Adipocyte (in vitro differentiated cells): ENCODE data around the gene BABAM2.

Source experiments
- DNase-seq: peaks from one replicate; pipeline ENCODE4 v3.0.0-alpha.2; 2015; ENCODE audit warnings: low read depth
- H3K27me3 ChIP-seq: replicated peaks from 2 replicates; pipeline ENCODE4 v1.7.0; 2013; ENCODE audit warnings: mild to moderate bottlenecking, low read length, moderate library complexity; ENCODE audit not compliant: control insufficient read depth, insufficient read depth
- H3K36me3 ChIP-seq: 2 replicates; pipeline ENCODE4 v1.7.0; 2013; ENCODE audit warnings: low read length, mild to moderate bottlenecking, moderate library complexity; ENCODE audit not compliant: control insufficient read depth, insufficient read depth, severe bottlenecking
- H3K4me1 ChIP-seq: 2 replicates; pipeline ENCODE4 v1.7.0; 2013; ENCODE audit warnings: mild to moderate bottlenecking, low read length, moderate library complexity; ENCODE audit not compliant: control insufficient read depth, insufficient read depth
- H3K4me3 ChIP-seq: 2 replicates; pipeline ENCODE4 v1.7.0; 2013; ENCODE audit warnings: mild to moderate bottlenecking, low read length, moderate library complexity
- H3K9ac ChIP-seq: 2 replicates; pipeline ENCODE4 v1.7.0; 2013; ENCODE audit warnings: mild to moderate bottlenecking, low read length, moderate library complexity
- H3K9me3 ChIP-seq: 2 replicates; pipeline ENCODE4 v1.7.0; 2013; ENCODE audit warnings: mild to moderate bottlenecking, low read length, moderate library complexity; ENCODE audit not compliant: control insufficient read depth

BABAM2 gene

DNA sequence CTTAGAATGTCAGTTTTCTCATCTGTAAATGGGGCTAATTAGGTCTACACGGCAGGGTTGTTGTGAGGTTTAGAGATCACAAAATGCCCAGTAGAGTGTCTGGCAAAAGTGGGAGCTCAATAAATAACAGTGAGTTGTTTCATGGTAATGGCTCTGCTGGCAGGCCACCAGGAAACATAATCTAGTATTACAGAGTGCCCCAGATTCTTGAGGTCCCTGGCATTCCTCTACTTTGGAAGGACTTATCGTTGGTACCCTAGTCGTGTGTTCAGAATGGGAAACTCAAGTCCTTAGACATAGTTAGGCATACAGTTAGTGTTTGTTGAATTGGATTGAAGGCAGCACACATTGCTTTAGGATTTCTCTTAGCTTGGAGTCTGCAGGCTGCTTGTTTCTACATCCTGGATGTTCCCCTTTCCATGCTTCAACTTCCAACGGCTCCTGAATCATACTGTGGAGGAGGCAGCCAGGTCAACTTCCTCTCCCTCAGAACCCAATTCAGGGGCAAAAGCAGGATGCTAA, 340.6 kb downstream of the BABAM2 start:
- H3K4me3 ChIP-seq: no peak overlapping the region
- peak; percentile 49 for DNase-seq
- peaks cover 27% of the 10 kb centered on the region for H3K4me1 ChIP-seq
- H3K9ac ChIP-seq: no peak overlapping the region
- no peaks in the 10 kb centered on the region for H3K9me3 ChIP-seq
- H3K27me3 ChIP-seq: no peaks in the 10 kb centered on the region
- no peaks in the 10 kb centered on the region for H3K36me3 ChIP-seq

DNA sequence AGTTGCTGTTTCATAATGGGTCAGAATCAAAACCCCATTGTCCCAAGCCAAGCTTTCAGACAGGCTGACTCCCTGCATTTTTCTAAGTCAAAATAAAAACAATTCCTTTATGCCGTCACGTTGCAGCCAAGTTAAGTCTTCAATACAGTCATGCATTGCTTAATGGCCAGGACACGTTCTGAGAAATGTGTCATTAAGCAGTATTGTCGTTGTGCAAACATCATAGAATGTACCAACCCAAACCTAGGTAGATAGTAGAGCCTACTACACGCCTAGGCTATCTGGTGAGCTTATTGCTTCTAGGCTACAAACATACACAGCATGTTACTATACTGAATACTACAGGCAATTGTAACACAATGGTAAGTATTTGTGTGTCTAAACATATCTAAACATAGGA, 341.8 kb downstream of the BABAM2 start:
- DNase-seq: no peak
- Histone ChIP-seq H3K9ac (no peak overlapping the region), H3K36me3 (no peaks in the 10 kb centered on the region), H3K4me3 (no peak overlapping the region), H3K4me1 (peaks cover 27% of the 10 kb centered on the region), H3K9me3 (no peaks in the 10 kb centered on the region), H3K27me3 (no peaks in the 10 kb centered on the region)

GRCh38 chr2:28233164-28233676, 342.7 kb downstream of the BABAM2 start:
- no peak for DNase-seq
- H3K9ac ChIP-seq: no peak overlapping the region
- H3K4me1 ChIP-seq: peaks cover 30% of the 10 kb centered on the region
- H3K4me3 ChIP-seq: no peak overlapping the region
- H3K9me3 ChIP-seq: no peaks in the 10 kb centered on the region
- H3K27me3 ChIP-seq: no peaks in the 10 kb centered on the region
- H3K36me3 ChIP-seq: no peaks in the 10 kb centered on the region

DNA sequence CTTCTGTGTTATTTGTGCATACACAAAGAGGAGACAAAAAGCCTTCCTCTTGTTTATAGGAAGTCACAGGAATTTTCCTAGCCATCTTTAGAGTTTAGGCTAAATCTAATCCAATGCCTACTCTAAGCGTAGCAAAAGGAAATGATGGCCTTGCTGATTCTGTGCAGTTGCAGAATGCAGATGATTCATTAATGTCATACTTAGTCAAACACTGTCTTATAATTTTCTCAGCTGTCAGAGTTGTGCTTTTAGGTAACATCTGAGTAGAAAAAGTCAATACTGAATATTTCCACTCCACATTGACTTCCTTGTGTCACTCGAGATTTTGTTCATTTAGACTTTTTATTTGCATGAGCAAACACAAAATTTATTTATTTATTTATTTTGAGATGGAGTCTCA, 344.3 kb downstream of the BABAM2 start:
- no peaks in the 10 kb centered on the region for H3K27me3 ChIP-seq
- no peak overlapping the region for H3K4me3 ChIP-seq
- peaks cover 34% of the 10 kb centered on the region for H3K4me1 ChIP-seq
- no peak for DNase-seq
- no peaks in the 10 kb centered on the region for H3K9me3 ChIP-seq
- H3K9ac ChIP-seq: no peak overlapping the region
- H3K36me3 ChIP-seq: no peaks in the 10 kb centered on the region

DNA sequence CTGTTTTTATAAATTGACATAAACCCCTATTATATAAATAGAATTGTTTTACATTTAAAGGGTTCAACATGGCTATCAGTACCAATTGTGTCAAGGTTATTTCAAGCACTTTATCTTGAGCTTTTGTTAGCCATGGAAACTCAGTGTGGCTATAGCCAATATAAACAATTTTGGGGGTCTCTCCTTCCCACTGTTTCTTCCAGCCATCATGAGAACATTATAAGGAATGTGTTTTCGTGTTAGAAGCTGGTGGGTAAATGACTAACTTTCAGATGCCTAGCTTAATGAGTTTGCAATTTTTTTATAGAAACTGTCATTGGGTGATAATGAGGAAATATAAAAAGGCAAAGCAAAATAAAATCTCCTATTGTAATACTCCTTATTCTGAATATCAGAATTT, 348.7 kb downstream of the BABAM2 start:
- peaks cover 7% of the 10 kb centered on the region for H3K4me1 ChIP-seq
- no peaks in the 10 kb centered on the region for H3K27me3 ChIP-seq
- H3K4me3 ChIP-seq: no peak overlapping the region
- no peaks in the 10 kb centered on the region for H3K36me3 ChIP-seq
- no peak overlapping the region for H3K9ac ChIP-seq
- no peaks in the 10 kb centered on the region for H3K9me3 ChIP-seq
- DNase-seq: no peak

DNA sequence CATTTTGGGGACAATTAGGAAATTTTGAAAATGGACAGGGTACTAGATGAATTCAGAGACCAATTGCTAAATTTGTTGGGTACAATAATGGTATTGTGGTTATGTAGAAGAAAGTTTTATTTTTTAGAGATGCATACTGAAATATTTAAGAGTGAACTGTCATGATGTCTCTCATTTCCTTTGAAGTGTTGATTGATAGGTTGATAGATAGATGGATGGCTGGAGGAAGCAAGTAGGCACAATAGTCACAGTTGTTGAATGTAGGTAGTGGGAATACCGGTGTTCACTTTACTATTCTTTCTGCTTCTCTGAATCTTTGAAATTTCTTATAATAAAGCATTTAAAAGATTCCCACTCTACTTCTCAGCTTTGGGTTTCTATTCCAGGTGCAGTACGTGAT, 350.4 kb downstream of the BABAM2 start:
- Histone ChIP-seq H3K4me3 (no peak overlapping the region), H3K4me1 (peaks cover 7% of the 10 kb centered on the region), H3K36me3 (no peaks in the 10 kb centered on the region), H3K27me3 (no peaks in the 10 kb centered on the region), H3K9ac (no peak overlapping the region), H3K9me3 (no peaks in the 10 kb centered on the region)
- DNase-seq: no peak

- Histone ChIP-seq H3K27me3 (no peaks in the 10 kb centered on the region), H3K9ac (no peak overlapping the region), H3K4me3 (no peak overlapping the region), H3K9me3 (no peaks in the 10 kb centered on the region), H3K36me3 (no peaks in the 10 kb centered on the region), H3K4me1 (peaks cover 9% of the 10 kb centered on the region)
- DNase-seq: no peak
Observed at GRCh38 chr2:28247290-28247689, 356.8 kb downstream of the BABAM2 start.

GRCh38 chr2:28247734-28248133, 357.2 kb downstream of the BABAM2 start:
- H3K4me1 ChIP-seq: peaks cover 9% of the 10 kb centered on the region
- no peaks in the 10 kb centered on the region for H3K9me3 ChIP-seq
- H3K27me3 ChIP-seq: no peaks in the 10 kb centered on the region
- H3K9ac ChIP-seq: no peak overlapping the region
- H3K4me3 ChIP-seq: no peak overlapping the region
- no peak for DNase-seq
- H3K36me3 ChIP-seq: no peaks in the 10 kb centered on the region

DNA sequence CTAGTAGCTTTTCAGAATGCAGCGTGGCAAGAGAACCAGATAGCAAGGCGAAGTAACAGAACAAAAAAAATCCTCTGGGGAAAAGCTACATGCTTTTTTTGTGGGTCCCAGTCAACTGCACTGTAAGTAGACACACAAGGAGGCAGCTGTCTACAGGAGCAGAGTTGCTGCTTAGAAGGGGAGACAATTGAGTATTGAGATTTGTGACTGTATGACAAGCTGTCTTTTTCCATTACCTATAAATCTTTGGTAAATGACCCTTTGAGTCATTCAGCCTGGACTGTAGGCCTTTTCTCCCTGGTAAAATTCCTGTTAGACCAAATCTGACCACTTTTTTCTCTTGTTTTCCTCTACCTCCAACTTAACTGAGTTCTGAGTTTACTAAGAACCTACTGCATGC, 358.0 kb downstream of the BABAM2 start:
- DNase-seq: no peak
- Histone ChIP-seq H3K36me3 (no peaks in the 10 kb centered on the region), H3K9ac (no peak overlapping the region), H3K9me3 (no peaks in the 10 kb centered on the region), H3K4me3 (no peak overlapping the region), H3K27me3 (no peaks in the 10 kb centered on the region), H3K4me1 (peaks cover 9% of the 10 kb centered on the region)

- no peaks in the 10 kb centered on the region for H3K36me3 ChIP-seq
Observed at GRCh38 chr2:28250006-28250405, 359.5 kb downstream of the BABAM2 start.

DNA sequence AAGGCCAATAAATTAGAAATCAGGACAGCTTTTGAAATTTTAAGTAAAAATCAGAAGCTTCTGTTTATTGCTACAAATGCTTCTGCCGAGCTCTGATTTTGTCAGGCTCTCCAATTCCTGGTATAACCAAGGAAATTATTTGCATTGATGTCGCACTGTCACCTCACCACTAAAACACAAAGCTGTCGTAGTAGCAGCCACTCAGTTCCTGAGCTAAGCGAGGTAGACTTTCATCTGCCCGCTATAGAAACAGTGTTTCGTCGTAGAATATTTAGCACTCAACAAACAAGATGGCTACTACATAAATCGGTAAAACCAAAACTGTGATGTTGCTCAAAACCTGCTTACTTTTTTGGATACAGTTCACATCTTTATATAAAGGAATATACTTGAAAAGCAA, 360.8 kb downstream of the BABAM2 start:
- Histone ChIP-seq H3K4me3 (no peak overlapping the region), H3K4me1 (peaks cover 9% of the 10 kb centered on the region)
- DNase-seq: no peak

More at GRCh38 chr2:28250006-28250405, 359.5 kb downstream of the BABAM2 start:
- Histone ChIP-seq H3K4me3 (no peak overlapping the region), H3K9ac (no peak overlapping the region), H3K9me3 (no peaks in the 10 kb centered on the region), H3K27me3 (no peaks in the 10 kb centered on the region), H3K4me1 (peaks cover 9% of the 10 kb centered on the region)
- DNase-seq: peak; percentile 94

DNA sequence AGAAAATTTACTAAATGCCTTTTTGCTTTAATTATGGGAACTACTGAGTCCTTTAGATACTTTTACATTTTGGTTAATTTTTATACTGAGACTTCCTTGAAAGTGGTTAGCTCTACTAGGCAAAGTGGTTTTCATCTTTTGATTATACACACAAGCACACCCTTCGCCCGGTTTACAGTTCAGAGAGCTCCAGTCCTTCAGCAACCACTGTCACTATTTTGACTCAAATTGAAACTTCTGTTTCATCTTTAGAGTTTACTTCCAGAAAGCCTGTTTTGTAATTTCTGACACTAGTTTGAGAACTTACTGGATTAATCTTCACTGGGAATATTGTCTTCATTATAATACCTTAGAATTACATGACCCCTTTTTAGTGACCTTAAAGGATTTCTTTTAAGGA, 361.8 kb downstream of the BABAM2 start:
- no peaks in the 10 kb centered on the region for H3K36me3 ChIP-seq
- no peaks in the 10 kb centered on the region for H3K27me3 ChIP-seq
- peaks cover 6% of the 10 kb centered on the region for H3K4me1 ChIP-seq
- no peak overlapping the region for H3K4me3 ChIP-seq
- no peaks in the 10 kb centered on the region for H3K9me3 ChIP-seq
- DNase-seq: no peak
- no peak overlapping the region for H3K9ac ChIP-seq

More for the DNA sequence above, 360.8 kb downstream of the BABAM2 start:
- no peak overlapping the region for H3K9ac ChIP-seq
- no peaks in the 10 kb centered on the region for H3K9me3 ChIP-seq
- H3K36me3 ChIP-seq: no peaks in the 10 kb centered on the region
- H3K27me3 ChIP-seq: no peaks in the 10 kb centered on the region
